Hepatocyte (in vitro differentiated cells): ENCODE data around the gene CABP1.

Experiments used
- CTCF ChIP-seq: fragments of 200-600 bp; sonication (generic); IDR thresholded peaks from 2 replicates; pipeline ENCODE4 v1.5.1; 2016; ENCODE audit warnings: antibody characterized with exemption, mild to moderate bottlenecking; ENCODE audit not compliant: poor library complexity
- EZH2 ChIP-seq: fragments of 200-600 bp; sonication (generic); IDR thresholded peaks from 2 replicates; pipeline ENCODE4 v1.6.1; 2016; ENCODE audit warnings: antibody characterized with exemption, mild to moderate bottlenecking, borderline replicate concordance

- TF ChIP-seq EZH2 (no peak), CTCF (no peak)
Measured at GRCh38 chr12:120643574-120643973, 3.1 kb downstream of the CABP1 start.
